Measurements from ENCODE around the gene SH3GL2.
"Not testable (repeated sequence)": the region's sequence is repeated elsewhere in the genome, so short reads cannot be mapped to it uniquely, and the experiment has no call there.

DNA sequence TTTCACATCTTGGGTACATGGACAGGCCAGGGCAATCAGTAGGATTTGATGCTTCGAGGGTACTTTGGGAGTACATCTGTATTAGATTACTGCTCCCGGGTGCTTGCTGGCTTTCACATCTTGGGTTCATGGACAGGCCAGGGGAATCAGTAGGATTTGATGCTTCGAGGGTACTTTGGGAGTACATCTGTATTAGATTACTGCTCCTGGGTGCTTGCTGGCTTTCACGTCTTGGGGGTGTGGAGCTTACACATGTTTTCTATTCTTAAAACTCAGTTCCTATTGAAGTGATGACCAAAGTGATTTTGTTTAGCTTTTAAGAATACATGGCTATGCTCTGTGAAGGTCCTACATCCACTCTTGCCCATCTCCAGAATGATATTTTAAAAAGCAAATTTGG, 186.3 kb downstream of the SH3GL2 start:
- not testable (repeated sequence) for TF ChIP-seq POLR2A, POLR2AphosphoS5 (IDR thresholded peaks at IDR 0.05)
- TF ChIP-seq, protein P1, sequence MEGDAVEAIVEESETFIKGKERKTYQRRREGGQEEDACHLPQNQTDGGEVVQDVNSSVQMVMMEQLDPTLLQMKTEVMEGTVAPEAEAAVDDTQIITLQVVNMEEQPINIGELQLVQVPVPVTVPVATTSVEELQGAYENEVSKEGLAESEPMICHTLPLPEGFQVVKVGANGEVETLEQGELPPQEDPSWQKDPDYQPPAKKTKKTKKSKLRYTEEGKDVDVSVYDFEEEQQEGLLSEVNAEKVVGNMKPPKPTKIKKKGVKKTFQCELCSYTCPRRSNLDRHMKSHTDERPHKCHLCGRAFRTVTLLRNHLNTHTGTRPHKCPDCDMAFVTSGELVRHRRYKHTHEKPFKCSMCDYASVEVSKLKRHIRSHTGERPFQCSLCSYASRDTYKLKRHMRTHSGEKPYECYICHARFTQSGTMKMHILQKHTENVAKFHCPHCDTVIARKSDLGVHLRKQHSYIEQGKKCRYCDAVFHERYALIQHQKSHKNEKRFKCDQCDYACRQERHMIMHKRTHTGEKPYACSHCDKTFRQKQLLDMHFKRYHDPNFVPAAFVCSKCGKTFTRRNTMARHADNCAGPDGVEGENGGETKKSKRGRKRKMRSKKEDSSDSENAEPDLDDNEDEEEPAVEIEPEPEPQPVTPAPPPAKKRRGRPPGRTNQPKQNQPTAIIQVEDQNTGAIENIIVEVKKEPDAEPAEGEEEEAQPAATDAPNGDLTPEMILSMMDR (IDR thresholded peaks at IDR 0.05) = not testable (repeated sequence)
